ENCODE measurements around the gene ZNF438.

The ZNF438 gene

DNA sequence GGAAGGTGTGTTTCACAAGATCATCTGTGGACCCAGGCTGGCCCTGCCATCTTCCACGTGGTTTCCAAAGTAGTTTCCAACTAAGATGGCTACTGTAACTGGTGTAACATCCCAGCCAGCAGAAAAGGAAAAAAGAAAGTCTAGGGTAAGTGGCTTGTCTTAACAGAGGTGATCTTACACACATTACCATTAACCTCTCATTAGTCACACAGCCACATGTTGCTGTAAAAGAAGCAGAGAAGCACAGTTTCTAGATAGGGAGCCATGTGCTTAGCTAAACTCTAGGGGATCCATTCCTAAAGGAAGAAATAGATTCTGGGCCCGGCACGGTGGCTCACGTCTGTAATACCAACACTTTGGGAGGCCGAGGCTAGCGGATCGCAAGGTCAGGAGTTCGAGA lies 54.3 kb downstream of the ZNF438 start:
- Histone ChIP-seq H3K9me3 (ENCODE audit: control insufficient read depth, low read length) (no peaks in the 10 kb centered on the region), H3K4me1 (ENCODE audit: control insufficient read depth, insufficient read depth, low read length) (peaks cover 5% of the 10 kb centered on the region), H3K36me3 (ENCODE audit: control insufficient read depth, insufficient read depth, low read length) (no peaks in the 10 kb centered on the region), H3K27me3 (ENCODE audit: control insufficient read depth, insufficient read depth, low read length, poor library complexity, severe bottlenecking) (no peaks in the 10 kb centered on the region), H3K4me3 (ENCODE audit: insufficient read depth, low read depth, low read length) (no peak overlapping the region), H3K27ac (ENCODE audit: insufficient read depth, low read depth, low read length, poor library complexity, severe bottlenecking) (no peak overlapping the region)
- WGBS, 2 experiments, result 95% methylated on average over 8 of the region's 8 CpGs

DNA sequence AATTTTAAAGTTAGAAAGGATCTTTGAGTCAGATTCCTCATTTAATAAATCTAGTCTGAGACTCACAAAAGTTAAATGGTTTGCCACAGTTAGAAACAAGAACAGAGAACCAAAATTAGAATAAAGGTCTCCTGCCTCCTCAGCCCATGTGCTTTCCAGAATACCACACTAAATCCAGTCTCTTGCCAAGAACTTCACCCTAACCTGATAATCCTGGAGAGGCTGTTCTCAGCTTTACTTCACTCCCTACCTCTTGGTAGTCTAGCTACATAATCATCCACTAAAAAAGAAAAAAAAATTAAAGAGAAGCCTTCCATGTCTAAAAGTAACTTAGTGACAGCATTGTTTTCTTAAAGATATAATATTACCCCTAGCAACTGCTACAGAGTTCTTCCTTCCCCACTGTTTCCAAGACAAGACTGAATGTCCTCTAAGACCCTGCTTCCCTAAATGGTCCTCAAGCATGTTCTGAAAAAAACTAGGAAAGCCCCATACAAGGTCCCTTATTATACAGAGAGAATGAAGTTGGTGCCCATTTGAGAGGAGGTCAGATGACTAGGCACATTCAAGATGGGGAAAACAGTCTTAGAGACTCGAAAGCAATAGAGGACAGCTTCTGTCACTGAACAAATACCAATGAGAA lies 56.8 kb downstream of the ZNF438 start:
- no peaks in the 10 kb centered on the region for H3K9me3 ChIP-seq (ENCODE audit: control insufficient read depth, low read length)
- H3K4me3 ChIP-seq (ENCODE audit: insufficient read depth, low read depth, low read length), result no peak overlapping the region
- 88 to 93% methylated on average over 1 of the region's 1 CpG for WGBS, 2 experiments
- H3K27ac ChIP-seq (ENCODE audit: insufficient read depth, low read depth, low read length, poor library complexity, severe bottlenecking), result no peak overlapping the region
- no peaks in the 10 kb centered on the region for H3K27me3 ChIP-seq (ENCODE audit: control insufficient read depth, insufficient read depth, low read length, poor library complexity, severe bottlenecking)
- no peaks in the 10 kb centered on the region for H3K36me3 ChIP-seq (ENCODE audit: control insufficient read depth, insufficient read depth, low read length)
- peaks cover 5% of the 10 kb centered on the region for H3K4me1 ChIP-seq (ENCODE audit: control insufficient read depth, insufficient read depth, low read length)

DNA sequence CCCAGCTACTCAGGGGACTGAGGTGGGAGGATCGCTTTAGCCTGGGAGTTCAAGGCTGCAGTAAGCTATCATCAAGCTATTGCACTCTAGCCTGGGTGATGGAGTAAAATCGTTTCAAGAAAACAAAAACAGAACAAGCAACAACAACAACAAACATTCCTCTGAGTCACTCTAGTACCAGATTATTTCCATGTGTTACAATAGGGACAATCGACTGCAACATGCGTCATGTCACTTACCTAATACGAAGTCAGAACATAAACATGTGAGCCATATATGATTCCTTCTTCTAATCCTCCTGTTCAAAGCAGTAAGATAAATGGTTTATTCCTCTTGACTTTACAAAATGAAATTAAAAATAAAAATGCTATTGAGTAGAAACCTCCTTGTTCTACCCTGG lies 57.3 kb downstream of the ZNF438 start:
- no peaks in the 10 kb centered on the region for H3K27me3 ChIP-seq (ENCODE audit: control insufficient read depth, insufficient read depth, low read length, poor library complexity, severe bottlenecking)
- H3K4me3 ChIP-seq (ENCODE audit: insufficient read depth, low read depth, low read length), result no peak overlapping the region
- no peaks in the 10 kb centered on the region for H3K36me3 ChIP-seq (ENCODE audit: control insufficient read depth, insufficient read depth, low read length)
- no peak overlapping the region for H3K27ac ChIP-seq (ENCODE audit: insufficient read depth, low read depth, low read length, poor library complexity, severe bottlenecking)
- H3K9me3 ChIP-seq (ENCODE audit: control insufficient read depth, low read length), result no peaks in the 10 kb centered on the region
- peaks cover 5% of the 10 kb centered on the region for H3K4me1 ChIP-seq (ENCODE audit: control insufficient read depth, insufficient read depth, low read length)
- WGBS, 2 experiments, result 95 to 96% methylated on average over 5 of the region's 5 CpGs

DNA sequence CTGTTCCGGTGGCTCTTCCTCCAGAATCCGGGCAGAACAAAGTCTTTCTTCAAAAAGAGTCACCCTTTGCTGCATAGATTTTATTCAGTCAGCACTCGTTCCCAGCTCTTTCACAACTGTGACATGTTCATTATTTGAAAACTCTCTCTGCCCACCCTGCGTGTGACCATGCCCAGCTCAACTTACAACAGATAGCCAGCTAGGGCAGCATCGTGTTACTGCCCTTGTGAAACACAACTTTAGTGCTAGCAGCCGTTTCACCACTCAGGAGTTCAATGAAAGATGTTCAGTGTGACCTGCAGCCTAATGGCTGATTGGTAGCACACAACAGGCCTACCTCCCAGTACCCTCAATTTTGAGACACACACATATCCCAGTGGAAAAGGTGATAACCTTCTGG lies 57.9 kb downstream of the ZNF438 start:
- H3K4me3 ChIP-seq (ENCODE audit: insufficient read depth, low read depth, low read length), result no peak overlapping the region
- H3K27me3 ChIP-seq (ENCODE audit: control insufficient read depth, insufficient read depth, low read length, poor library complexity, severe bottlenecking), result no peaks in the 10 kb centered on the region
- 62 to 65% methylated on average over 6 of the region's 6 CpGs for WGBS, 2 experiments
- no peaks in the 10 kb centered on the region for H3K36me3 ChIP-seq (ENCODE audit: control insufficient read depth, insufficient read depth, low read length)
- H3K27ac ChIP-seq (ENCODE audit: insufficient read depth, low read depth, low read length, poor library complexity, severe bottlenecking), result no peak overlapping the region
- H3K4me1 ChIP-seq (ENCODE audit: control insufficient read depth, insufficient read depth, low read length), result peaks cover 5% of the 10 kb centered on the region
- no peaks in the 10 kb centered on the region for H3K9me3 ChIP-seq (ENCODE audit: control insufficient read depth, low read length)

DNA sequence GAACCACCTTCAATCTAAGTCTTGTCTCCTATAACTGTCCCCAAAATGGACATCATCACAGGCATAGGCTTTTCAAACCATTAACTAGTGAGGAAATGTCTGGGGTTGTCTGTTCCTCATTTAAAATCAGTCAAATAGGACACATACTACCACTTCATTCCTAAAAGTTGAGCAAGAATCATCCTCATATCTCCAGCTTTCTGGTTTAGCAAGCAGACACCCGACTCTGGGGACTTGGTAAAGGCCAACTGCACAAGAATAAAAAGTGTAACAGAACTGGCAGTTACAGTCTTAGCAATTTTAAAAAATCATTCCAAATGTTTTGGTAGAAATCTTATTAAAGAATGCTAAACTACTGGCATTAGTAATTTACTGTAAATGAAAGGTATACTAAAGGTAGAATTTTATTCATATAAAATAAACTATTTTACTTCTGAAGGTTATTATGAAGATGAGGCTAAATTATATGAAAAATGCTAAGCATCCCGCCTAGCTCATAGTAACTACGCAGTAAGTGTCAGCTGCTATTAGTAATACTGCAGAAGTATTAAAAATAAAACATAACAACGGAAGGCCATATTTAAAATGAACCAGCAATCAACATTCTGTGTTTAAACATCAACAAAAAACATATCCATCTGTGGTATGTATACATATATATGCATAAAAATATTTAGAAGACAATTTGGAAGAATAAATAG lies 60.8 kb downstream of the ZNF438 start:
- no peaks in the 10 kb centered on the region for H3K36me3 ChIP-seq (ENCODE audit: control insufficient read depth, insufficient read depth, low read length)
- no peak overlapping the region for H3K4me3 ChIP-seq (ENCODE audit: insufficient read depth, low read depth, low read length)
- peaks cover 5% of the 10 kb centered on the region for H3K4me1 ChIP-seq (ENCODE audit: control insufficient read depth, insufficient read depth, low read length)
- 95 to 96% methylated on average over 3 of the region's 4 CpGs for WGBS, 2 experiments
- no peaks in the 10 kb centered on the region for H3K27me3 ChIP-seq (ENCODE audit: control insufficient read depth, insufficient read depth, low read length, poor library complexity, severe bottlenecking)
- H3K27ac ChIP-seq (ENCODE audit: insufficient read depth, low read depth, low read length, poor library complexity, severe bottlenecking), result no peak overlapping the region
- no peaks in the 10 kb centered on the region for H3K9me3 ChIP-seq (ENCODE audit: control insufficient read depth, low read length)

DNA sequence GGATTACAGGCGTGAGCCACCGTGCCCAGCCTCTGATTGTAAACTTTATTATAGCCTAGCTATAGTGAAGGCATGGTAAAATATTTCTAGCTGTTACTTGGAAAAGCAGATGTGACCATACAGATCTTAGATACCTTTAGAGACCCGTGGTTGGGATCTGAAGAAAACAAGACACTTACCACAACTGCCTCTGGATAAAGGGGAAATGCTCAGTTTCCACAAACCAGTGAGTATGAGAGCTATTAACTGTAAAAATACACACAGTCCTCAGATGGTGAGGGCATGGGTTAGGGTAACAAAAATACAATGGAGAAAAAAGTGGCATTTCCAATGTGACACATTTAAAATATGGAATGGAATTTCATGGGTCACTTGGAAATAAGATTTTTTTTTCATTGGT lies 63.0 kb downstream of the ZNF438 start:
- WGBS, 2 experiments, result 91 to 92% methylated on average over 3 of the region's 3 CpGs
- peaks cover 3% of the 10 kb centered on the region for H3K4me1 ChIP-seq (ENCODE audit: control insufficient read depth, insufficient read depth, low read length)
- no peak overlapping the region for H3K27ac ChIP-seq (ENCODE audit: insufficient read depth, low read depth, low read length, poor library complexity, severe bottlenecking)
- no peaks in the 10 kb centered on the region for H3K9me3 ChIP-seq (ENCODE audit: control insufficient read depth, low read length)
- no peaks in the 10 kb centered on the region for H3K36me3 ChIP-seq (ENCODE audit: control insufficient read depth, insufficient read depth, low read length)
- H3K4me3 ChIP-seq (ENCODE audit: insufficient read depth, low read depth, low read length), result no peak overlapping the region
- H3K27me3 ChIP-seq (ENCODE audit: control insufficient read depth, insufficient read depth, low read length, poor library complexity, severe bottlenecking), result no peaks in the 10 kb centered on the region

DNA sequence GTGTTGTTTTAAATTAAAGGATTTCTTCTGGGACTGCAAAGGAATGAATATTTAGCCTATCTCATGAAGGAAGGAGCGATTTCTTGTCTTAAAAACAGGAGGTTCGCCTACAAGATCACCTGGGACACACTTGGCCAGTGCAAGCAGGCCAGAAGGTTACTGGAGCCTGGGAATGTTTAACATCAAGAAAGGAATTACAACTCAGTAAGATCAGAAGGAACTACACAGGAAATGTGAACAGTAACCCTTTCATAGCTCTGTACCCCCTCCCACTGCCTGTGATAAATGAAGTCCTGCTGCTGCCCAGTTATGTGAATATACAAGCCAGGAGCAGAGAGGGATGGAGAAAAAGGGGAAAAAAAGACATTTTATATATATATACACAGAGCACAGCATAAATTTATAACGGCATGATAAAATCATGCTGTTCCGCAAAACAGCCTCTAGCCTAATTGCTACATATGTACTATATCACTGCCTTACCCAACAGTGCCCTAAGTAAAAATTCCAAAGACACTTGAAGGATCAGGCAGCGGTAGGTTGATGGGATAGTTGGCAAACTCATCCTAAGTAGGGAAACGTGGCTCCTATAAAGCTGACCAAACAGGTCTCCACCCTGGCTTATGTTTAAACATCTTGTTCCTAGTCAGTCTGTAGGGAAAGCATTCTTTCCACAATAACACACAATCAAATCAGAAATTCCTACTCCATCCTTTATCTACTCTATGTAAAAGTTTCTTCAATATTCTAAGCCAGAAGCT lies 63.8 kb downstream of the ZNF438 start:
- no peaks in the 10 kb centered on the region for H3K4me1 ChIP-seq (ENCODE audit: control insufficient read depth, insufficient read depth, low read length)
- H3K27ac ChIP-seq (ENCODE audit: insufficient read depth, low read depth, low read length, poor library complexity, severe bottlenecking), result no peak overlapping the region
- WGBS, 2 experiments, result 79 to 85% methylated on average over 6 of the region's 6 CpGs

DNA sequence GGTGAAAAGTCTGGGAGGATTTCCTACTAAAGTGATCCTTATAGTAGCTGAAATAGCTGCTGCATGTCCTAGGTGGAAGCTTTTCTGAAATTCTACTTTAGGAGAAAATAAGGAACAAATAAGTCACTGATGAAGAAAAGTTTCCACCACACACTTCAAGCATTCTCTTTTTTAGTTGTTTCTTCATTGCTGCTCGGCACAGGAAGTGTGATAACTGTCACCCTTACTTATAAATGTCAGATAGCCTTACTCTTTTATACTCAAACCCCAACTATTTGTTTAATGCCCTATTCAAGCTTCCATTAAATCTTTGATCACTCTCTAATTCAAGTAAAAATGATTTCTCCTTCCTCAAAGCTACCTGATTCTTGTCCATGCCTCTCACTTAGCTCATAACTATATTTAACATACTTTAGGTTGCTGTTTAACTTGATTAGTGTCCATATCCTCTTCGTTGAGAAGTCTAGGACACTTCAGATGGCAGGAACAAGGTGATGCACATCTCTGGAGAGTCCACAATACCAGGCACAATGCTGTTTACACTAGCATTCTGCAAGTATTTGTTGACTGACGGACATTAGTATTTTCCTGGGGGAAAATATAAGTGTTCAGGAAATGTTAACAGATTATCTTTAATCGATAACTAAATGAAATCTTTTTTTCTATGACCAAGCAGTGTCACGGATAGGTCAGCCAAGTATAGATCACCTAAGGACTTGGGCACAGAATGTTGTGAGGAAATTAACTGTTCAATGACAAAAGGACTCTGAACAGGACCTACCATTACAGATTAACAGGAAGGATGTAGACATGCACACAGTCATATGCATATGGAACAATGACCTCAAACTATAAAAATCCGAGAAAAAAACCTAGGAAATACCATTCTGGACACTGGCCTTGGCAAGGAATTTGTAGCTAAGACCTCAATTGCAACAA lies 67.4 kb downstream of the ZNF438 start:
- H3K9me3 ChIP-seq (ENCODE audit: control insufficient read depth, low read length), result no peaks in the 10 kb centered on the region
- H3K27ac ChIP-seq (ENCODE audit: insufficient read depth, low read depth, low read length, poor library complexity, severe bottlenecking), result no peak overlapping the region
- WGBS, 2 experiments, result 91 to 94% methylated on average over 6 of the region's 6 CpGs
- H3K36me3 ChIP-seq (ENCODE audit: control insufficient read depth, insufficient read depth, low read length), result no peaks in the 10 kb centered on the region
- H3K4me3 ChIP-seq (ENCODE audit: insufficient read depth, low read depth, low read length), result no peak overlapping the region
- no peaks in the 10 kb centered on the region for H3K27me3 ChIP-seq (ENCODE audit: control insufficient read depth, insufficient read depth, low read length, poor library complexity, severe bottlenecking)
- H3K4me1 ChIP-seq (ENCODE audit: control insufficient read depth, insufficient read depth, low read length), result no peaks in the 10 kb centered on the region

More for the DNA sequence above, 63.8 kb downstream of the ZNF438 start:
- Histone ChIP-seq H3K36me3 (ENCODE audit: control insufficient read depth, insufficient read depth, low read length) (no peaks in the 10 kb centered on the region), H3K27me3 (ENCODE audit: control insufficient read depth, insufficient read depth, low read length, poor library complexity, severe bottlenecking) (no peaks in the 10 kb centered on the region), H3K9me3 (ENCODE audit: control insufficient read depth, low read length) (no peaks in the 10 kb centered on the region), H3K4me3 (ENCODE audit: insufficient read depth, low read depth, low read length) (no peak overlapping the region)

DNA sequence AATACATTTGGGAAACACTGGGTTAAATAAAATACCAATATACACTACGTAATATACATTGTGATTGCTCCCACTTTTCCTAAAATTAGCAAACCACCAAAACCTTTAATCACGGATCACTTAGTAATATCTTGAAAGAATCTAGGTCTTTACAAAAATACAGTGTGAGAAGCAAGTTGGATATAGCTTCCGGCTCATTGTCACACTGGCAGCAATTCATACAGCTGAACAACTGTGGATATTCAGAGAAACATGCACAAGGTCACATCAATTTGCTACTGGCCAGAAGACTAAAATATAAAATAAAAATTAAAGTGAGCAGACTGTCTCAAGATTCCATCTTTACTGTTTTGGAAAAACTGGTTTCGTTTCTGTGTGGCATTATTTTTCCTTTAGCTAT lies 69.1 kb downstream of the ZNF438 start:
- no peaks in the 10 kb centered on the region for H3K27me3 ChIP-seq (ENCODE audit: control insufficient read depth, insufficient read depth, low read length, poor library complexity, severe bottlenecking)
- no peaks in the 10 kb centered on the region for H3K4me1 ChIP-seq (ENCODE audit: control insufficient read depth, insufficient read depth, low read length)
- H3K27ac ChIP-seq (ENCODE audit: insufficient read depth, low read depth, low read length, poor library complexity, severe bottlenecking), result no peak overlapping the region
- no peaks in the 10 kb centered on the region for H3K36me3 ChIP-seq (ENCODE audit: control insufficient read depth, insufficient read depth, low read length)
- H3K9me3 ChIP-seq (ENCODE audit: control insufficient read depth, low read length), result no peaks in the 10 kb centered on the region
- no peak overlapping the region for H3K4me3 ChIP-seq (ENCODE audit: insufficient read depth, low read depth, low read length)
- WGBS, 2 experiments, result 93 to 100% methylated on average over 3 of the region's 4 CpGs
